Stimulated activated CD4-positive, alpha-beta T cell treated with anti-CD3 and anti-CD28 coated beads, Interleukin-15, amount 100 ng/mL, for 48 hours (primary cell): Measurements from ENCODE around the gene UBE3D.
"Not testable (repeated sequence)": the region's sequence is repeated elsewhere in the genome, so short reads cannot be mapped to it uniquely, and the experiment has no call there.

Source experiments
- DNase-seq, 2 donors: peaks; one replicate each; pipeline ENCODE4 v3.0.0-alpha.2; 2020; ENCODE audit warnings: low read depth in 2 of 2

Gene UBE3D

GRCh38 chr6:82915666-82916065 is 150.0 kb downstream of the UBE3D start:
- DNase-seq: no peak

DNA sequence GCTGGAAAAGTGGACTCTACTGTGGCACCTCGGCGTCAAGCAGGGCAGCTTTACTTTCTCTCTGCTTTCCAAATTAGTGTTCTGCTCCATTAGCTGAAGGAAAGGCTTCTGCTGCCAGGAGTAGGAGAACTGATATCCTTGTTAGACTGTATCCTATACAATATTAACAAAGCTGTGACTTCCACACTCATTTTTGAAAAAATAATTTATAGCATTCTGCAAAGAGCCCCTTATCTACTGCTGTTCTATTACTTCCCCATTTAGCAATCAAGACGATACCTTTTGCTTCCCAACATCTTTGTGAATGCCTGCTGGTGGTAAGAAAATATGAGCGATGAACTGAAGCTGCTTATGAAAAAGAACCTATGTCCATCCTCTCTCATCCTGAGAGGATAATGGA is 151.1 kb downstream of the UBE3D start:
- DNase-seq: no peak

DNA sequence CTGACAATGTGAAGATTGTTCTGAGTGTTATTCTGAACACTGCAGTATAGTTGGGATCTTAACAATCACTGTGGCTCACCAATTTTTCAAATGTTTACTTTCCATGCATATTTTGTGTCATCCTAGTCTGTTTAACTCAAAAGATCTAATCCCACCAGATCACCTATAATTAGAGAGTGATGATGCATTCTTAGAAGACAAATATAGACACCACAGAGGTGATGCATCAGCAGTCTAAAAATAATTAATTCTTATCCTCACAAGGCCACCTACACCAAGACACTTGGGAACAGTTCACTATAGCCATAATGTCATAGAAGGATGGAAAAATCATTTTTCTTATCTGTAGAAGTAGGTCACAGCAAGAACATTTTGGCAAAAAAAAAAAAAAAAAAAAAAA is 154.8 kb downstream of the UBE3D start:
- DNase-seq: no peak

DNA sequence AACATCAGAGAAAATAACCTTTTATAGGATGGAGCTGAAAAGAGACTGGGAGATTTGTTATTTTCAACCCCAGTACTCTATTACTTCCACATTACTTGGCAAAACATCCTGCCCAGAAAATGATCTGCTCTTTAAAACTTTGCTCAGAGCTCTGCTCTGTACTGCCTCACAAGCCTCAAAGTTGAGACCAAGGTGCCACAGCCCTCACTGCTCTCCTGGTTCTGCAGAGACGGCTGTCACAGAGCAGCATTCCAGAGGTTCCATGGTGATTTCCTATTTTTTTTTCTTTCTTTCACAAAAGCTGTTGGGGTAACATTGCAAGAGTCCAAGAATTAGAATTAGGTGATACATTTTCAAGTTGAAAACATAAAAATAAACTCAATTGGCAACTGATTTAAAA is 155.2 kb downstream of the UBE3D start:
- DNase-seq: no peak

- DNase-seq: no peak
Observed at GRCh38 chr6:82909551-82909950, 156.1 kb downstream of the UBE3D start.

DNA sequence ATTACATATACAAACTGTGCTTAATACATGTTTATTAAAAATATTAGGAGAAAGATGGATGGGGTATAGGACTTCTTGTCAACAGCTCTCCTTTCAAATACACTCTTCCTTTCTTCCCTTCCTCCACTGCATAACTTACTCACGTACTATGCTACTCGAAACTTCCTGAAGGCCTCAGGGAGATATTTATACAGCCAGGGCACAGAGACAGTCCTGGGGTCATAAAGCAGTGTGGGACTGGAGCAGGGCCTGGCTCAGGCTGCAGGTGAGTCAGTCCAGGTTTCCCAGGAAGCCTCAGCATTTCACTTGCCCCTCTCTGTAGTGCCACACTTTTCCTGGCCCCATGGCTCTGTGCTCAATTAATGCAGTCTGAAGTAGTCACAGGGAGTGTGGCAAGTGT is 157.0 kb downstream of the UBE3D start:
- DNase-seq: no peak

DNA sequence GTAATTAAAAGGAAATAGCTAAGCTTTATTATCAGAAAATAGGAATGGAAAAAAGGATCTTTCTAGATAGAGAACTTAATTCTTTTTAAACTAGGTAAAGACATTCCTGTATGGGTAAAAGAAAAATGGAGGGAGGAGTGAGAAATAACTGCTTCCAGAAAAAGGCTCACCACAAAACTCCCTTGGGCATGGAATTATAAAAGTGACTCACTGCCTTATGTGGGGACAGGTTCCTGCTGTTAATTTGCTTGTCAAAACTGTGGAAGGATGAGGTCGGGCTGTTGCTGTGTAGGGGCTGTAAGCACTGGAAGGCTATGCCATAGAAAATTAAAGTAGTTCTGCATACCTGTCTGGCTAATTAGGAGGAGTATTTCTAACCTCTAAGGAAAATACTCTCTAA is 158.7 kb downstream of the UBE3D start:
- DNase-seq: no peak

DNA sequence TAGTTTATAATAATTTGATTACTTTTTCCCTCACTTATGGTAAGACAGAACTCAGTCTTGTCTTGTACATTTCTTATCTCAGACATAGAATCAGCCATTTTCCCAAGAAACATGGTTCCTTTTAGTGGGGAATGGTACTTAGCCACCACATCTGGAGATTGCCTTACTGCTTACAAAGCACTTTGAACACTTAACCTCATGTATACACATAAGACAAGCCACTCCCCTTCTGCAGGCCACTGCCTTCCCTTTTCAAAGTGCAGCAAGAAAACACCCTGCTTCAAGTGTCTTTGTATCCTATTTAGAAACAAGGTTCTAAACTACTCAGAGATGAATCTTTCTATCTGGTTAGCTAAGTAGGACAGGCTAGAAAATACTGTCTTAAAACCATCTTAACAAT is 159.2 kb downstream of the UBE3D start:
- no peak for DNase-seq

- DNase-seq: no peak
Observed at GRCh38 chr6:82904860-82905259, 160.8 kb downstream of the UBE3D start.

GRCh38 chr6:82904257-82904656 is 161.4 kb downstream of the UBE3D start:
- no peak for DNase-seq

- no peak for DNase-seq
Observed at GRCh38 chr6:82902290-82902689, 163.4 kb downstream of the UBE3D start.

DNA sequence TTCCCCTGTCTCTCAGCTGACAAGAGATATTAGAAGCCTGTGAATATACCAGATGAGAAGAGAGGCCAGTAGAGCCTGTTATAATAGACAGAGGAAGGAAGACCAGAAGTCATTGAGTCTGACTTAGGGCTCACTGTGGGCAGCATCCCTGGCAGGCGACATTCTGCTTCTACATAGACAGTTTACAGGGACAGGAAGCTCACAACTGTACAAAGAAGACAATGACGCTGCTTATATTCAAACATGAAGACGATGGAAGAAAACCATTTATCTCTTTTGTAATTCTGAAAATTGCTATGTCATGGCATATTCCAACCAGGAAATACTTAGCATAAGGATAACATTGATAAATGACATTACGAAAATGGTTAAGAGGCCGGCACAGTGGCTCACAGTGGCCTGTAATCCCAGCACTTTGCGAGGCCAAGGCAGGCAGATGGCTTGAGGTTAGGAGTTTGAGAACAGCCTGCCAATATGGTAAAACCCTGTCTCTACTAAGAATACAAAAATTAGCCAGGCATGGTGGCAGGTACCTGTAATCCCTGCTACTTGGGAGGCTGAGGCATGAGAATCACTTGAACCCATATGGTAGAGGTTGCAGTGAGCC is 170.9 kb downstream of the UBE3D start:
- DNase-seq: no peak

- no peak for DNase-seq
Observed at GRCh38 chr6:82893889-82894652, 171.6 kb downstream of the UBE3D start.

DNA sequence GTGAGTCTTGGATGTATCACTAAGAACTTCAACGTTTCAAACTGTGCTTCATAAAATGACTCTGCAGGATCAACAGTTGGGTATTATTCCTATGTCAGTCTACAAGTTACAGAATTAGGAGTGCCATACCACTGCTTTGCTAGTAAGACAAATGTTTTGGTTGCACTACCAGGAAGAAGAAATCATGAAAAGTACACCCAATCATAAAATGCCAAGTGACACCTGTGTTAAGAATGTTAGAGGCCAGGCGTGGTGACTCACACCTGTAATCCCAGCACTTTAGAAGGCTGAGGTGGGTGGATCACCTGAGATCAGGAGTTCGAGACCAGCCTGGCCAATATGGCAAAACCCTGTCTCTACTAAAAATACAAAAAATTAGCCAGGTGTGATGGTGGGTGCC is 174.1 kb downstream of the UBE3D start:
- DNase-seq: not testable (repeated sequence)

- no peak for DNase-seq
Observed at GRCh38 chr6:82891076-82891475, 174.6 kb downstream of the UBE3D start.

DNA sequence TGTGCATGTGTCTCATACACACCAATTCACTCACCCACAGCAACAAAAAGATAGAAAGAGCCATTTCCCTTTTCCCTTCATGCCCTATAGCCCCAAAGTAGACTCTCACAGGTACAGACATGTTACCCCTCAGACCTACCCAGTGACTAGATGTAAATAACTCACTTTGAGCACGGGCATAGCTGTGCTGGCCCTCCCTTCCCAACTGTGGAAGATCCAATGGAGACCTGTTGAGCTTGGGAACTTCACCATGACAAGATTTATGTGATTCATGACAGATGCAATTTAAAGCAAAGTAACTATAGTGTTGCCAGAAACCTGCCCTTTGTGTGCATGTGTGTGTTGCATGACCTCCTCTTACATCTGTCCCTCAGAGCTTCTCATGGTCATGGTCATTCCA is 175.4 kb downstream of the UBE3D start:
- DNase-seq: no peak

DNA sequence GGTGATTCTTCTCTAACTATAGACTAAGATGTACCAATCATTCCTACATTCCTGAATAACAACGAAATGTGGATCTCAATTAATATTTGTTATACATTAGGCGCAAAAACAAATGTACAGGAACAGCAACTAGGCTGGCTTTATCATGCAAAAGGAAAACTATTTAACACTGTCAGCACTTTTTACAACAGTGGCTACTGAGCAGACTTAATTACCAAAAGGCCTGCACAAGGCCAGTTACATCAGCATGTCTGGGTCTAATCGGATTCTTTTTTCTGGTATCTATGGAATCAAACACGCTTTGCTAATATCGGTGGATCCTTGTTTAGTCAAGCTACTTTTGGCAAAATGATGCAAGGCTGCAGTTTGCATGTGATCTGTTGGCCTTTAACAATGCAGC is 176.5 kb downstream of the UBE3D start:
- no peak for DNase-seq

DNA sequence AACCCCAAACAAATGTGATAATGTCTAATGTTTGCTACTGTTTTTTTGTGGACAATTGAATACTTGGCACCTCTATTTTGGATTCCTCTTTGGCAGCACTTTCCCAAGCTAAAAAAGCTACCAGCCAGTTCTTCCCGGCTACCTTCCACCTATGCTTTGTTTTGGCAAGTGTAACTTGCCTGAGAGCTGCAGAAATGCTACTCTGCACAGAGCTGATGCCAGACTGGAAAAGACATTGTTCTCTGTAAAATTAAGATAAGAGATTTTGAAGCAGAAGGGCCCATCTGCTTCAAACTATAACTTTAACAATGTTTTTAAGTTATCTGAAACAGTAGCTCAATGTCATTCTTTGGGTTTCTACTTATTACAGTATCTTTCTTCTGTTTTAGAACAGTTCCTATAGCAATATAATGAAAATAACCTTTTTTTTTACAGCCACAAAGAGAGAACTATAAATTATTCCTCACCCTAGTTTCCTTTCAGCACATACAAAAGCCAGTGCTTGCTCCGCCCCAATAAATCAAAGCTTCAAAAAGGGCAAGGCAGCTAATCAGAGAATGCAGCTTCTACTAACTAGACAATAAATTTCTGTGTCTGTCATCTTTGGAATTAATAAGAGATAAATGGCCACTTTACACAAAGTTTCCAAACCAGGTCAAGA is 183.1 kb downstream of the UBE3D start:
- DNase-seq: no peak

- no peak for DNase-seq
Observed at GRCh38 chr6:82881519-82881918, 184.1 kb downstream of the UBE3D start.

- DNase-seq: no peak
Observed at GRCh38 chr6:82878812-82879211, 186.8 kb downstream of the UBE3D start.

- no peak for DNase-seq
Observed at GRCh38 chr6:82877213-82878195, 188.1 kb downstream of the UBE3D start.
